Endothelial cell of coronary artery (primary cell): ENCODE measurements around the gene PSMA4. TPM values are rescaled to one million over a fixed set of nuclear protein-coding genes. Genes with fewer than 3 reads are reported as not detected.

Experiments used
- total RNA-seq: library from RNA; depleted of rRNA; stranded (reverse); fragments of >200 nt; gene quantifications from 2 replicates; pipeline ENCODE4 v1.2.3, GENCODE V29; 2014

Gene PSMA4
- 158 and 227 TPM in 2 replicates for total RNA-seq

DNA sequence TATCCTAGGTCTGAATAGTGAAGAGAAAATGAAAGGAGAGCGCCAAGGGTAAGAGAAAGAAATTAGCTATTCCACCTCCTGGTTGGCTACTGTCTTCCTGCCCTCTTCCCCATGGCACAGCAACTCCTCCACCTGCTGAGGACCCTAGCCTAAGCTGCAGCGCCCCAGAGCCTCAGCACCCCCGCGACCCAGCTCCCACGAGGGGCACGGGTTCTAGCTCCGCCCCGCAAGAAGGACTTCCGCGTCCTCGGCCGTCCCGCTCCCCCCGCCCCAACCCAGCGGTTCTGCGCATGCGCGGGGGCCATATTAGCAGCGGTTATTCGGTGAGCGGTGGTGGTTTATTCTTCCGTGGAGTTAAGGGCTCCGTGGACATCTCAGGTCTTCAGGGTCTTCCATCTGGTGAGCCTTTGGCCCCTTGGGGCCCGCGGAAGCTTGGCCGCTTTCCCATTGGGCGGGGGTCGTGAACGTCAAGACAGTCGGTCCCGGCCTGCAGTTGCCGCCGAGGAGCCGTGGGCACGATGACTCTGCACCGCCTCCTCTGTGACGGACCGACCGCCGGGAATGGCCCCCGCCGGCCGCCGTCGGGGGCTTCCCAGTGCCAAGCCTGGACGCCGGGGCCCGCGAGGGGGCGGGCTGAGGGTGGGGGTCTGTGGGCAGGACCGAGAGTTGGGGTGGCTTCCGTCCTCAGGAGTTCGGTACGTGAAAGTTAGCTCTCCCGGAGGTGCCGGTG, at the start of gene PSMA4:
PSMA4 (plus strand) TSS at position 304 of the 730 bp plus-strand sequence. CDS start 1,484 bp downstream, outside the sequence.

DNA sequence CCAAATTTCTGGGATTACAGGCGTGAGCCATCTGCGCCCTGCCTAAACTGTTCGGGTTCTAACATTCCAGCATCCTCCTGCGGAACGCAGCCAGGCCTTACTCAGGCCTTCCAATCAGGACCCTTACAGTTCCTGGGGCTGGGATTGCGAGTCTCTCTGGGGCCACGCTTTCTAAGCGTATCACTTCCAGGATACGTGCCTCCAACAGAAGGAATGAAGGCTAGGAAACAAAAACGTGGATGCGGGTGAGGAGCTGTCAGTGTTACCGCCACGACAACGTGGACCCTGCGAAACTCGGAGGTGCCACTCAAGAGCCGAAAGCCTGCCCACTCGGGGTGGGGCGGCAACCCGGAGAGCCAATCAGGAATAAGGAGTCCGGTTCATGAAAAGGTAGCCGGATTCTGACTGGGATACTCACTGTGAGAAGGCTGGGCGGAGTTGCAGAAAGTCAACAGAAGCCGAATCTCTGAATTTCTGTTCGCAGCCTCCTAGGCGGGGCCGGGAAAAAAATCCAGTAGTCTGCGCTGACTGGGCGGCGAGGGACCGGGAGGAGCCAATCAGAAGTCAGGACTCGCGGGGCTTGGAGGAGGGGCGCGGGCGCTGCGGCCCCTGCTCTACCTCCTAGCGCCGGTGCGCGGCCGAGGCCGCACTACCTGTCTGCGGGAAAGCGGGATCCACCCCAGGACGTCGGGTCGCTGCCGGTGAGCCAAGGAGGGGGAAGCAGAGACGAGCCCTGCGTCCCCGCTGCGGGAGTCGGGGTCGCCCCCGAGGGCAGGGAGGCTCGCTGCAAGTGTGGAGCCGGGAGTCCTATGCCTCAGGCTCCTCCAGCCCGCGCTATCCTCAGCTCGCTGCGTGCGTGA, 33.0 kb upstream of the PSMA4 start, which contains the start of gene HYKK:
HYKK (plus strand) TSS at position 607 of the 860 bp plus-strand sequence. CDS start 5,512 bp downstream, outside the sequence.

DNA sequence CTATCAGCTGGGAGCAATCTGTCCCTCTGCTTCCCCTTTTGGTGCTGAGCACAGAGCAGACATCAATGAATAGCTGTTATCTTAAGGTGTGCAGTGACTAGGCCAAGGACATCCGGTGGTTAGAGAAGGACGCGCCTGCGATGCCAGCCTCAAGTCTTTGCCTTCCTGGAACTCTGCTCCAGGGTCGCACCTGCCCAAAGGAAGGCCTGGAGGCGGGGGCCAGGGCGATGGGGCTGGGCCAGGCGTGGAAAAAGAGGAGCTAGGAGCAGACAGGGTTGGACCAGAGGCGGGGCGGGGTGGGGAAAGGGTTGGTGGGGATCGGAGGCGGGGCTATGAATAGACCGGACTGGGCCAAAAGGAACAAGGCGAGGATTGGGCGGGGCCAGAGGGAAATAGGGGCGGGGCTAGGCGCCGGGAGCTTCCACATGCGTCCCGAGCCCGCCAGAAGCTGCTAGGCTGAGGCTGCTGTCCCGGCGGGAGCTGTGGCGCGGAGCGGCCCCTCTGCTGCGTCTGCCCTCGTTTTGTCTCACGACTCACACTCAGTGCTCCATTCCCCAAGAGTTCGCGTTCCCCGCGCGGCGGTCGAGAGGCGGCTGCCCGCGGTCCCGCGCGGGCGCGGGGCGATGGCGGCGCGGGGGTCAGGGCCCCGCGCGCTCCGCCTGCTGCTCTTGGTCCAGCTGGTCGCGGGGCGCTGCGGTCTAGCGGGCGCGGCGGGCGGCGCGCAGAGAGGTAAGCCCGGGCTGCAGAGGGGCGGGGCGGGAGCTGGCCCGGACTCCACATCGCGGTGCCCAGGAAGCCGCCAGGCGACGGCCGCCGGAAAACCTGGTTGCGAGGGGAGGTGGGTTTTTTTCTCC, 25.1 kb downstream of the PSMA4 start, which contains the start of gene CHRNA5:
CHRNA5 (plus strand) TSS at position 424 of the 854 bp plus-strand sequence; CDS start at position 624, 200 bp downstream.

Other genes starting within 250 kb of the PSMA4 start
- gene SKIC8, start 240.8 kb upstream of the PSMA4 start, total RNA-seq: 79.0 and 93.5 TPM in 2 replicates
- gene CRABP1, start 200.1 kb upstream of the PSMA4 start, total RNA-seq: not detected in 2 replicates
- gene IREB2, start 102.2 kb upstream of the PSMA4 start, total RNA-seq: 29.9 and 39.0 TPM in 2 replicates
- 0.72 and 0.94 TPM in 2 replicates for gene HYKK, start 32.9 kb upstream of the PSMA4 start, total RNA-seq
- gene CHRNA5, start 25.1 kb downstream of the PSMA4 start, total RNA-seq: 2.6 and 4.4 TPM in 2 replicates
- gene CHRNA3, start 80.6 kb downstream of the PSMA4 start, total RNA-seq: not detected in 2 replicates
- gene CHRNB4, start 100.8 kb downstream of the PSMA4 start, total RNA-seq: not detected in 2 replicates